ENCODE results near the gene IFFO2.
"Not testable (repeated sequence)": the region's sequence is repeated elsewhere in the genome, so short reads cannot be mapped to it uniquely, and the experiment has no call there.

The IFFO2 gene

GRCh38 chr1:18871401-18872070, 84.9 kb downstream of the IFFO2 start:
- FAIRE-seq: no peak

- FAIRE-seq: no peak
Measured at GRCh38 chr1:18870957-18871356, 85.5 kb downstream of the IFFO2 start.

- FAIRE-seq: not testable (repeated sequence)
Measured at GRCh38 chr1:18870595-18870865, 85.9 kb downstream of the IFFO2 start.

GRCh38 chr1:18869847-18870594, 86.5 kb downstream of the IFFO2 start:
- FAIRE-seq: no peak

- FAIRE-seq: no peak
Measured at GRCh38 chr1:18868801-18869424, 87.6 kb downstream of the IFFO2 start.

GRCh38 chr1:18868354-18868753, 88.1 kb downstream of the IFFO2 start:
- no peak for FAIRE-seq

GRCh38 chr1:18866846-18867245, 89.6 kb downstream of the IFFO2 start:
- FAIRE-seq: no peak

GRCh38 chr1:18866314-18866713, 90.2 kb downstream of the IFFO2 start:
- FAIRE-seq: no peak

GRCh38 chr1:18865176-18865575, 91.3 kb downstream of the IFFO2 start:
- FAIRE-seq: no peak

GRCh38 chr1:18861590-18861989, 94.9 kb downstream of the IFFO2 start:
- no peak for FAIRE-seq

GRCh38 chr1:18861082-18861481, 95.4 kb downstream of the IFFO2 start:
- no peak for FAIRE-seq

- no peak for FAIRE-seq
Measured at GRCh38 chr1:18859560-18859959, 96.9 kb downstream of the IFFO2 start, which contains the start of gene TAS1R2. TSS of gene TAS1R2 (minus strand) at chr1:18859660. CDS start at chr1:18859660, 0 bp downstream.

- FAIRE-seq: no peak
Measured at GRCh38 chr1:18858070-18858688, 98.3 kb downstream of the IFFO2 start.

GRCh38 chr1:18856435-18856834, 100.0 kb downstream of the IFFO2 start:
- FAIRE-seq: no peak

- FAIRE-seq: no peak
Measured at GRCh38 chr1:18855573-18855972, 100.9 kb downstream of the IFFO2 start.

GRCh38 chr1:18854331-18855025, 102.0 kb downstream of the IFFO2 start:
- no peak for FAIRE-seq
